ENCODE data around the gene FNDC5.

DNA sequence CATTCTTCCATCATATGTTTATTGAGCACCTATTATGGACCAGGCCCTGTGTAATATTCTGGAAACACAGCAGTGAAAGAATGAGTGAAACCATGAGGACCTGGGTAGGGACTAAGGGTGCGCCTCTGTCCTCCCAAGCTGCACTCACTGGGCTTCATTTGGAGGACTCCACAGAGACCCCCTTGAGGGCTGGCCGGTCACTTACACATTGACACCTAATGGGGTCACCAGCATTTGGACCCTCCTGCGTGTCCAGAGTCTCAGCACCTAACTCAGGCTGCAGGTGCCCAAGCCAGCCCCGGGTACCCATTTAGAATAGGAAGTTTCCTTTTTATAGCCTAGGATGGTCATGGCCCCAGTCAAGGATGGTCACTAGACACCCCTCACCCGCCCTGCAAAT lies 2.8 kb upstream of the FNDC5 start:
- TF ChIP-seq CTCF (IDR thresholded peaks at IDR 0.05) (no peak), ZFX (IDR thresholded peaks at IDR 0.05; ENCODE audit: borderline replicate concordance) (no peak)
